GM18507 (cell line): ENCODE data around the gene TAF3.

Experiments
- DNase-seq: peaks from one replicate; pipeline ENCODE4 v3.0.0; 2011; ENCODE audit warnings: low read depth; ENCODE audit not compliant: insufficient read length; ENCODE audit errors: extremely low spot score
- FAIRE-seq: peaks from 2 replicates; lab custom pipeline; 2011; peaks lifted over from hg19 to GRCh38; lab: Jason Lieb, UNC

TAF3 gene

GRCh38 chr10:7957591-7957990, 139.3 kb downstream of the TAF3 start:
- DNase-seq: no peak
- FAIRE-seq: no peak

- DNase-seq (no peak), FAIRE-seq (no peak)
Observed at GRCh38 chr10:7958442-7958841, 140.1 kb downstream of the TAF3 start.

- no peak for DNase-seq
- FAIRE-seq: no peak
Observed at GRCh38 chr10:7960108-7960507, 141.8 kb downstream of the TAF3 start.

GRCh38 chr10:7962592-7962991, 144.3 kb downstream of the TAF3 start:
- no peak for DNase-seq
- no peak for FAIRE-seq

- DNase-seq (no peak), FAIRE-seq (no peak)
Observed at GRCh38 chr10:7965457-7965856, 147.2 kb downstream of the TAF3 start.

DNA sequence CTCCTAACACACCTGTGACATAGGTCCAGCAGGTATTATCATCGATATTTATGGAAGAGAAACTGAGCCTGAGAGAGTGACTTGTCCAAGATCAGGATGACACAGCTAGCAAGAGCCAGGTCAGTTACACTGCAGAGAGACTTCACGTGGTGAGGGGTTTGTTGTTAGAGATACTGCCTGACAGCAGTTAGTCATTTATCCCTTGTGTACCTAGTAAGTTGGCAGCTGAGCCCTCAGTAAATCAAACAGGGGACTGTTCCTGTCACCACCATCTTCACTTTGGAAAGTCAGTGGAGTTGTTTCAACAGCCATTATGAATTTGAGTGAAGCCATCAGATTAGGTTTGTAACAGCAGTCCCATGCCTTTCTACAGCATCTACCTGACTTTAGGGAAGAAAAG, 148.7 kb downstream of the TAF3 start:
- no peak for DNase-seq
- no peak for FAIRE-seq

DNA sequence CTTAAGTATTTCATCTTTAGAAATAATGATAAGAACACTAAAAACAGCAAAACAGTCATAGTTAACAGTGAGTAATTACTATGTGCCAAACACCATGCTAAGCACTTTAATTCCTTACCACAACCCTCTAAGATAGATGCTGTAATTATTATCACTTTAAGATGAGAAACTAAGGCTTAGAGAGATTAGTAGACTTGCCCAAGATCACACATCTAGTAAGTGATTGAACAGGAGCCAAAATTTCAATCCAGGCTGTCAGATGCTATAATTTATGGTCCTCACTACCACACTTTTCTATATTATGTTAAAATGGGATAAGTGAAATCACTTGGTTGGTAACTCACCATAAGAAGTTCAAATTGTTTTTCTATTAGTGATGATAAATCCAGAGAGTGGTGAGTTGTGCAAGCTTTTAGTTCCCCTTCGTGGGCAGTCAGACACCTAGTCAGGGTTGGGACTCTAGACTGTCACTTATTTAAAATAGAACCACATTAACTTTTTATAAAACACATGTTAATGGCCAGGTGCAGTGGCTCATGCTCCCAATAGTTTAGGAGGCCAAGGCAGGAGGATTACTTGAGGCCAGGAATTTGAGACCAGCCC, 150.3 kb downstream of the TAF3 start:
- no peak for DNase-seq
- FAIRE-seq: no peak

- FAIRE-seq (no peak), DNase-seq (no peak)
Observed at GRCh38 chr10:7969623-7970022, 151.3 kb downstream of the TAF3 start.

- no peak for DNase-seq
- no peak for FAIRE-seq
Observed at GRCh38 chr10:7971949-7972348, 153.6 kb downstream of the TAF3 start.

DNA sequence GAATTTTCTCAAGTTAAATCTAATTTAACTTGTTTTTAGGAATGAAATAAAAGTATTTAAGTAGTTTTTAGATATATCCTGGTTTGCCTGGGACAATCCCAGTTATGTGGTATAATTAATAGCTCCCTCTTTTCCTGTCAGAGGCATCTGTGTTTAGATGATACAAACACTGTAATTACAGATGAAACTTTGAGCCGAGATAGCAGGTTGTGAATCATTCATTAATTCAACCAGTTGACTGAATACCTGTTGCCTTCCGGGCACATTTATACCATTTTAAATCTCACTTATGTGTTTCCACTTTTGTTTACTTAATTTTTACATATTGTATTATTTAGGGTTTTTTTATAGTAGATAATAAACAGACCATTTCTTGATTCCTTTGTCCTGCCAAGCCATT, 154.1 kb downstream of the TAF3 start:
- DNase-seq (no peak), FAIRE-seq (no peak)

DNA sequence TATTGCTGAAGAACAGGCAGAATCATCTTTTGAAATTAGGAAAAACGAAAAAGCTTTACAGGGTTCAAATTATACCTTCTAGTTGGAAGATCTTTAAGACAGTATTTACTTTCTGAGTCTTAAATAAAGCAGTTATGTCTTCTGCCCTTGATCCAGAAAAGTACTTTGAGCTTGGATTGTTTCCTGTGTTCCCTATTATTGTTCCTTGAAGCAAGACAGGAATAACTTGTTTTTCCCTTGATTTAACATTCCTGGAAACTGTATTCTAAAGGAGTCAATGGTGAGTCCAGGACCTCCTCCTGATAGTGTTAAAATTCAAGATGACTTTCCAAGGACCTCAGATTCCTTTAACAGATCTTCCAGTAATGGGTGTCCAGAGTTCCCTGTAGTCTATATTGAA, 161.9 kb downstream of the TAF3 start:
- no peak for FAIRE-seq
- no peak for DNase-seq

DNA sequence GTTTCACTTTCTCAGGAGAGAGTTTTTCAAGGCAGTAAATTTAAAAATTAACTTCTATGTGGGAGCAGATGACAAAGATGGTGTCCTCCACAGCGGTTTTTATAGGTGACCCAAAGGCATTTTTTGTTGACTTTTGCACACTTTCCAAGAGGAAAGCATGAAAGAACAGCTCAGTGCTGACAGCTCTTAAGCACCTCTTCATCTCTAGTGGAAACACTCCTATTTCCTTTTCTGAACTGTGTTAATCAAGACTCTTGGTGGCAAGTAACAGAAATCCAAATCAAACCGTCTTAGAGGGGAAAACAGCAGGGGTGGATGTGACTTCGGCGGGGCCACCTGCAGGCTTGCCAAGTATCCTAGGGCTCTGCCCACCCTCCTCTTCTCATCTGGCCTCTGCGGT, 164.4 kb downstream of the TAF3 start:
- no peak for FAIRE-seq

GRCh38 chr10:7984325-7984724, 166.0 kb downstream of the TAF3 start:
- DNase-seq (no peak), FAIRE-seq (no peak)

More for the DNA sequence above, 164.4 kb downstream of the TAF3 start:
- DNase-seq: no peak

- no peak for FAIRE-seq
- DNase-seq: no peak
Observed at GRCh38 chr10:7984896-7985295, 166.6 kb downstream of the TAF3 start.

GRCh38 chr10:7986851-7987250, 168.5 kb downstream of the TAF3 start:
- no peak for FAIRE-seq
- no peak for DNase-seq

GRCh38 chr10:7988989-7989388, 170.7 kb downstream of the TAF3 start:
- no peak for FAIRE-seq
- no peak for DNase-seq

DNA sequence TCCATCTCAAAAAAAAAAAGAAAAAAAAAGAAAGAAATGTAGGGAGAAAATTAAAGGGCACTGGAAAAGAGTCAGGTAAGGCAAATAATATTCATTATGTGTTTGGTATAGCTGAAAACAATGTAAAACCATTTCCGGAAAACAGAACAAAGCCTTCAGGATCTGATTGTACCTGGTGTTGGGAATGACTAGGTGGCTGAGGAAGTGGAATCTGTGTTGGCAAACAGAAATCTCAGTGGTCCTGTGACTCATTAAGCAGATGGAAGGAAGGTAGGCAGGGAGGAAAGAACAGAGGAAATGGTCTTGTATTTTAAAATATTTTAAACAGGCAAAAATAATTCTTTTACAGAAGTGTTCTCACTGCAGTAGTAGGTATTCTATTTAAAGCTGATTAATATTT, 180.5 kb downstream of the TAF3 start:
- FAIRE-seq: no peak
- no peak for DNase-seq

DNA sequence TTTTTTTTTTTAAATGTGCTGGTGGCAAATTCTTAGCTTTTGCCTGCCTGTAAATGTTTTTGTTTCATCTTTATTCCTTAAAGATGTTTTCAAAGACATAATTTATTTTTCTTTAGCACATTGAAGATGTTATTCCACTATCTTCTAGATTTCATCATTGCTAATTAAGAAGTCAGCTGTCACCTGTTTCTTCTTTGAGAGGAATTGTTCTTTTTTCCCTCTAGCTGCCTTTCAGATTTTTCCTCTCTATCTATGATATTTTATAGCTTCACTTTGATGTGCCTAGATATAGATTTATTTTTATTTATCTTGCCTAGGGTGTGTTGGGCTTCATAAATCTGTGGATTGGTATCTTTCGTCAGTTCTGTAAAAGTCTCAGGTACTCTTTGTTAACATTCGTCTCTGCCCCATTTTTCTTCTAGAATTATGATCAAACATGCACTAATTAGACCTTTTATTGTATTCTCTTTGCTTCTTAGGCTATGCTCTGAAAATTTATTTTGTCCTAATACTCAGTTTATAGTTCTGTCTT, 186.2 kb downstream of the TAF3 start:
- DNase-seq (no peak), FAIRE-seq (no peak)

DNA sequence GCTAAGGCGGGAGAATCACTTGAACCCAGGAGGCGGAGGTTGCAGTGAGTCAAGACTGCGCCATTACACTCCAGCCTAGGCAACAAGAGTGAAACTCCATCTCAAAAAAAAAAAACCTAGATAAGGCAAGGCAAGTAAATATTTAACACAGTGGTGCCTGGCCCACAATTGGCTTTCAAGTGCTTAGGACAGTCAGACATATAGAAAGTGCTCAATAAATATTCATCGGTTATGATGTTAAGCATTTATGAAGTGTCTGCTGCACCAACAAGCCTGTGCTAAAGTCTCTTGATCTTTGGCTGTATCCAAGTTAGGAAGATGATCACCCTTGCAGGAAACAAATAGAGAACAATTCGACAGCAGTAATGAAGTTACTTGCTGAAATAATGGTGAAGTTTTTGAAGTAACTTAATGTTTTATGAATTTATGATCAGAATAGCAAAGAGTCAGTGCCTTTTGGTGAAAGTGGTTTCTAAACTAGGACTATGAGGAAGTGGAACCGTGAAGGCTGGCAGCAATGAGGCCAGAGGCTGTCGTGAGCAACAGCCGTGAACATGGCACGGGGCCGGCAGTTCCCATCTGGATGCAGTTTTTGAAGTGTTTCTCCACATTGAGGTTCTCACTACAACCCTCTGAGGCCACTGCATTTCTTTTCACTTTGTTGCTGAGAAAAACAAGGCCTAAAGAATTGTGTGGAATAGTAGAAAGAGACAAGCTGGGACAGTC, 188.1 kb downstream of the TAF3 start:
- no peak for DNase-seq
- peak; percentile 55 for FAIRE-seq

DNA sequence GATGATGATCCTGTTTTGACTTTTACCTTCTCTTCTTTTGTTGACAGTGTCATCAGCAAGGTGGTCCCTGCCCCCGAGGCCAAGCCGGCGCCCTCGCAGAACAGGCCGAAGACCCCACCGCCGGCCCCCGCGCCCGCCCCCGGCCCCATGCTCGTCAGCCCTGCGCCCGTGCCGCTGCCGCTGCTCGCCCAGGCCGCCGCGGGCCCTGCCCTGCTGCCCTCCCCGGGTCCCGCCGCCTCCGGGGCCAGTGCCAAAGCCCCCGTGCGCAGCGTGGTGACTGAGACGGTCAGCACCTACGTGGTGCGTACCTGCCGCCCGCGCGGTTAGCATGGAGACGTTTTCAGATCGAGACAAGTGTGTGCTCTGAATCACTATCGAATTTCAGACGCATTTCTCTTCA, 190.7 kb downstream of the TAF3 start:
- FAIRE-seq (no peak), DNase-seq (no peak)

DNA sequence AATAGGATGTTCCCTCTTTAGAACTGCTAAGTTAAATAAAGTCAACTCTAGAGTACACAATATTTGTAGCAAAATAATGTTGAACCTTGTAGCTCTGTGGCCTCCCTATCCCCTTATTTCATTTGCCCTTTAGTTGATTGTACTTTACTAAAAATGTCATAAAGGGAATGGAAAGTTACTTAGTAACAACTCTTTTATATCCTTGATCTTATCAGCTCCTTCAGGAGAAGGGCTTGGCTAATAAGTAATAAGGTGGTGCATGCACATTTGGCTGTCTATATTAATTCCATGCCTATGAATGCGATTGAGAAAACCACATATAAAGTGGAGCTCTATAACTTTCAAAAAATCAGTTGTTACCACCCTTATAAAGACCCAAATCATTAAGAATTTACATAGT, 194.7 kb downstream of the TAF3 start:
- FAIRE-seq (no peak), DNase-seq (no peak)
